ENCODE measurements around the gene NACC2. TPM values are rescaled to one million over a fixed set of nuclear protein-coding genes. Genes with fewer than 3 reads are reported as not detected.

The NACC2 gene
- total RNA-seq, 1 experiment from 2014 or later: 22.0 TPM

DNA sequence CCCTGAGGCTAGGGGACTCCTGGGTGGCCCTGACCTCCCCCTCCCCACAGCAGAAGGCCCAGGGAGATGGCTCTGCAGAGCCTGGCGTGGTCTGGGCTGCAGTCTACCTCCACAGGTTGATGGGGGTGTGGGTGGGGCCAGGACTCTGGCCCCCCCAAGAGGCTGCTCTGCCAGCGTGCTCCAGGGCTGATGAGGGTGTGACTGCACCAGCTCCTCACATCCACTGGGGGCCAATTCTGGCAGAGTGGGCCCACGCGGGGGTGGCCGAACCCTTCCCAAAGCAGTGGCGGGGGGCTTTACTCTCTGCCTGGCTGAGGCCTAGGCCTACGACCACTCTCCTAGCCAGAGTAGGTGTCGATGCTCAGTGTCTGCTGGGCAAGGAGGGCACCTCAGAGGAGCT lies 105.9 kb downstream of the NACC2 start:
- Histone ChIP-seq H3K27me3 (replicated peaks; ENCODE audit: control insufficient read depth, insufficient read depth, low read length) (no peaks in the 10 kb centered on the region), H3K4me3 (ENCODE audit: low read depth, low read length) (no peak overlapping the region), H3K9me3 (no peaks in the 10 kb centered on the region), H3K4me1 (peaks cover 15% of the 10 kb centered on the region), H3K36me3 (ENCODE audit: control insufficient read depth, insufficient read depth, low read length) (no peaks in the 10 kb centered on the region)
- H3K36me3 Mint-ChIP-seq (ENCODE audit: insufficient read depth, unreplicated experiment): no peaks in the 10 kb centered on the region
- BruUV-seq (replicated peaks): no TSS peak
- TF ChIP-seq, protein P1, sequence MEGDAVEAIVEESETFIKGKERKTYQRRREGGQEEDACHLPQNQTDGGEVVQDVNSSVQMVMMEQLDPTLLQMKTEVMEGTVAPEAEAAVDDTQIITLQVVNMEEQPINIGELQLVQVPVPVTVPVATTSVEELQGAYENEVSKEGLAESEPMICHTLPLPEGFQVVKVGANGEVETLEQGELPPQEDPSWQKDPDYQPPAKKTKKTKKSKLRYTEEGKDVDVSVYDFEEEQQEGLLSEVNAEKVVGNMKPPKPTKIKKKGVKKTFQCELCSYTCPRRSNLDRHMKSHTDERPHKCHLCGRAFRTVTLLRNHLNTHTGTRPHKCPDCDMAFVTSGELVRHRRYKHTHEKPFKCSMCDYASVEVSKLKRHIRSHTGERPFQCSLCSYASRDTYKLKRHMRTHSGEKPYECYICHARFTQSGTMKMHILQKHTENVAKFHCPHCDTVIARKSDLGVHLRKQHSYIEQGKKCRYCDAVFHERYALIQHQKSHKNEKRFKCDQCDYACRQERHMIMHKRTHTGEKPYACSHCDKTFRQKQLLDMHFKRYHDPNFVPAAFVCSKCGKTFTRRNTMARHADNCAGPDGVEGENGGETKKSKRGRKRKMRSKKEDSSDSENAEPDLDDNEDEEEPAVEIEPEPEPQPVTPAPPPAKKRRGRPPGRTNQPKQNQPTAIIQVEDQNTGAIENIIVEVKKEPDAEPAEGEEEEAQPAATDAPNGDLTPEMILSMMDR (IDR thresholded peaks at IDR 0.05; ENCODE audit: insufficient read depth in 1 of 2, low read depth in 1 of 2, low read length in 1 of 2, severe bottlenecking in 1 of 2, unreplicated experiment in 1 of 2): no peak
- CTCF ChIA-PET: no interaction called here
- H3K27me3 Mint-ChIP-seq (ENCODE audit: insufficient read depth, unreplicated experiment): no peaks in the 10 kb centered on the region
- no peak overlapping the region for H3K4me3 Mint-ChIP-seq (ENCODE audit: unreplicated experiment)
- H3K9me3 Mint-ChIP-seq (ENCODE audit: unreplicated experiment): no peaks in the 10 kb centered on the region
- intact Hi-C loops (cut with micrococcal nuclease; ENCODE audit: unreplicated experiment): no loop called here
- H3K4me1 Mint-ChIP-seq (ENCODE audit: low read depth, unreplicated experiment): no peaks in the 10 kb centered on the region
- POLR2A ChIA-PET: no interaction called here
- H3K27ac Mint-ChIP-seq (ENCODE audit: unreplicated experiment): no peak overlapping the region
- no peak for DNase-seq

DNA sequence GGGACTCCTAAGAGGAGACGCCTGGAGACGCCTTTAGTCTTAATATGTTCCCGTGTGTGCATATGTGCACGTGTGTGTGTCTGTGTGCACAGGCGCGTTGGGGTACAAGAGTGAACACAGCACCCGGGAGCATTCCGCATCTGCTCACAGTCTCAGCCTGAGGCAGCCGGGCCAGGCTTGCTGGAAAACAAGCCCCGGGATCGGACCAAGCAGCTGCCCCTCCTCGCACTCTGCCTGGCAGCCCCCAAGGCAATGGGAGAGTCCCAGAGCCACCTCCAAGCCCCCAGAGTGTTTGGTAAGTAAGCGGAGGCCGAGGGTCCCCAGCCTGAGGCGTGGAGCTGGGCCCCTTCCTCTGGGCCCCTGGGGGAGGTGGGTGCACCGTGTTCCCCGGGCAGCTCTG lies 106.6 kb downstream of the NACC2 start:
- CTCF ChIA-PET: no interaction called here
- H3K4me3 Mint-ChIP-seq (ENCODE audit: unreplicated experiment): no peak overlapping the region
- intact Hi-C loops (cut with micrococcal nuclease; ENCODE audit: unreplicated experiment): no loop called here

DNA sequence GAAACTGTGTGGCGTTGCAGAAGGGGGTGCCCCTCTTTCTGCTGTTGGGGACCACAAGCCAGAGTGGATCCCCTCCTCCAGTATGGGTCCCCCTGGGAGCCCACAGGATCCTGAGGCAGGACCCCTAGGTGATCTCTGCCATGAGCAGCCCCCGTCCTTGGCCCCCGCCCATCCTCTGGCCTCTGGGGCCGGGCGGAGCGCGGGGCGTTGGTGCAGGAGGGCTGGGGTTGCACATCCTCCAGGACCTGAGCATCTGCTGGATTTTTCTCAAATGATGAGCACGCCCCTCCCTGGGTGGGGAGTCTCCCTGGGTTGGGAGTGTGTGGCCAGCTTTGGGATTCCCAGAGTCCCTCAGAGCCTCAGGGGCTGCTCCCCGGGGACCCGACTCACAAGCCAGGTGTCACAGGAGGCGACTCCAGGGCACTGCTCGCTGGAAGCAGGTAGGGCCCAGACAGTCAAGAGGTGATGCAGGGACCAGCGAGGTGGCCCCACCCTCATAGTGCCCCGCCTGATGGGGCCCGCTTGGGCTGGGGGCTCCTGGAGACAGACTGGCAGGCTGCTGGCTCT lies 107.2 kb downstream of the NACC2 start:
- Mint-ChIP-seq H3K27me3 (ENCODE audit: insufficient read depth, unreplicated experiment) (no peaks in the 10 kb centered on the region), H3K4me3 (ENCODE audit: unreplicated experiment) (no peak overlapping the region), H3K9me3 (ENCODE audit: unreplicated experiment) (no peaks in the 10 kb centered on the region), H3K27ac (ENCODE audit: unreplicated experiment) (no peak overlapping the region), H3K36me3 (ENCODE audit: insufficient read depth, unreplicated experiment) (no peaks in the 10 kb centered on the region), H3K4me1 (ENCODE audit: low read depth, unreplicated experiment) (no peaks in the 10 kb centered on the region)
- ChIA-PET POLR2A (no interaction called here), CTCF (no interaction called here)
- Histone ChIP-seq H3K4me1 (peaks cover 9% of the 10 kb centered on the region), H3K36me3 (ENCODE audit: control insufficient read depth, insufficient read depth, low read length) (no peaks in the 10 kb centered on the region), H3K27me3 (replicated peaks; ENCODE audit: control insufficient read depth, insufficient read depth, low read length) (no peaks in the 10 kb centered on the region), H3K9me3 (no peaks in the 10 kb centered on the region), H3K4me3 (ENCODE audit: low read depth, low read length) (no peak overlapping the region)
- TF ChIP-seq, protein P1 (IDR thresholded peaks at IDR 0.05; ENCODE audit: insufficient read depth in 1 of 2, low read depth in 1 of 2, low read length in 1 of 2, severe bottlenecking in 1 of 2, unreplicated experiment in 1 of 2): no peak
- no peak for DNase-seq
- no TSS peak for BruUV-seq (replicated peaks)
- intact Hi-C loops (cut with micrococcal nuclease; ENCODE audit: unreplicated experiment): no loop called here

More for the DNA sequence above, 106.6 kb downstream of the NACC2 start:
- Mint-ChIP-seq H3K27me3 (ENCODE audit: insufficient read depth, unreplicated experiment) (no peaks in the 10 kb centered on the region), H3K27ac (ENCODE audit: unreplicated experiment) (no peak overlapping the region), H3K4me1 (ENCODE audit: low read depth, unreplicated experiment) (no peaks in the 10 kb centered on the region), H3K36me3 (ENCODE audit: insufficient read depth, unreplicated experiment) (no peaks in the 10 kb centered on the region), H3K9me3 (ENCODE audit: unreplicated experiment) (no peaks in the 10 kb centered on the region)
- DNase-seq: no peak
- Histone ChIP-seq H3K4me3 (ENCODE audit: low read depth, low read length) (no peak overlapping the region), H3K4me1 (peaks cover 13% of the 10 kb centered on the region), H3K9me3 (no peaks in the 10 kb centered on the region), H3K36me3 (ENCODE audit: control insufficient read depth, insufficient read depth, low read length) (no peaks in the 10 kb centered on the region), H3K27me3 (replicated peaks; ENCODE audit: control insufficient read depth, insufficient read depth, low read length) (no peaks in the 10 kb centered on the region)
- POLR2A ChIA-PET: no interaction called here
- TF ChIP-seq, protein P1 (IDR thresholded peaks at IDR 0.05; ENCODE audit: insufficient read depth in 1 of 2, low read depth in 1 of 2, low read length in 1 of 2, severe bottlenecking in 1 of 2, unreplicated experiment in 1 of 2): no peak
- no TSS peak for BruUV-seq (replicated peaks)

Data from Caco-2 (cell line).